ENCODE results near the gene PLXNC1. TPM values are rescaled to one million over a fixed set of nuclear protein-coding genes. Genes with fewer than 3 reads are reported as not detected.

PLXNC1 gene
- total RNA-seq, 8 experiments from 2014 or later, result 3.6 to 25.4 (median 13.8) TPM

- Histone ChIP-seq H3K4me1 (replicated peaks in 1 of 2) (no peaks in the 10 kb centered on the region), H3K27ac (no peak overlapping the region), H3K4me3 (no peak overlapping the region)
- ATAC-seq (replicated peaks in 6 of 8), result peak in 1 of 8 experiments; percentile 23
- 20 to 88% (median 83%) methylated on average over 1 to 2 of the region's 2 CpGs; no CpG with 5 or more reads in 3 of the 10 experiments for WGBS, 10 experiments
- in situ Hi-C loops (cut with MboI; ENCODE audit: low pct_unique_long_range_greater_than_20kb in 2 of 9, low sequenced_read_pairs in 9 of 9, unreplicated experiment in 9 of 9), result loop anchor here in 5 of 9 experiments (25.0 kb wide), 3 partner anchors 550 to 1125 kb away; partner anchors contain the start of gene SOCS2 (in 3 of the 5)
These were observed 36.3 kb upstream of the PLXNC1 start for GRCh38 chr12:94112121-94112520.

- 50 to 100% (median 91%) methylated on average over 1 to 4 of the region's 4 CpGs; no CpG with 5 or more reads in 1 of the 10 experiments for WGBS, 10 experiments
- no peaks in the 10 kb centered on the region for H3K4me1 ChIP-seq (replicated peaks in 1 of 2)
- in situ Hi-C loops (cut with MboI; ENCODE audit: low pct_unique_long_range_greater_than_20kb in 2 of 9, low sequenced_read_pairs in 9 of 9, unreplicated experiment in 9 of 9), result loop anchor here in 5 of 9 experiments (25.0 kb wide), 3 partner anchors 552 to 1127 kb away; partner anchors contain the start of gene SOCS2 (in 3 of the 5)
- no peak overlapping the region for H3K4me3 ChIP-seq
- ATAC-seq (replicated peaks in 6 of 8), result no peak
- H3K27ac ChIP-seq, result no peak overlapping the region
These were observed 34.2 kb upstream of the PLXNC1 start for GRCh38 chr12:94114166-94114565.

GRCh38 chr12:94116191-94116590 lies 32.2 kb upstream of the PLXNC1 start:
- Histone ChIP-seq H3K4me1 (replicated peaks in 1 of 2) (no peaks in the 10 kb centered on the region), H3K4me3 (no peak overlapping the region), H3K27ac (no peak overlapping the region)
- 60 to 100% (median 86%) methylated on average over 1 to 2 of the region's 2 CpGs for WGBS, 10 experiments
- in situ Hi-C loops (cut with MboI; ENCODE audit: low pct_unique_long_range_greater_than_20kb in 2 of 9, low sequenced_read_pairs in 9 of 9, unreplicated experiment in 9 of 9), result loop anchor here in 5 of 9 experiments (25.0 kb wide), 3 partner anchors 554 to 1129 kb away; partner anchors contain the start of gene SOCS2 (in 3 of the 5)
- no peak for ATAC-seq (replicated peaks in 6 of 8)

- no peak overlapping the region for H3K4me3 ChIP-seq
- no peak for ATAC-seq (replicated peaks in 6 of 8)
- WGBS, 10 experiments, result 0 to 60% (median 41%) methylated on average over 1 to 3 of the region's 3 CpGs; no CpG with 5 or more reads in 3 of the 10 experiments
- in situ Hi-C loops (cut with MboI; ENCODE audit: low pct_unique_long_range_greater_than_20kb in 2 of 9, low sequenced_read_pairs in 9 of 9, unreplicated experiment in 9 of 9), result loop anchor here in 5 of 9 experiments (25.0 kb wide), 3 partner anchors 560 to 1135 kb away; partner anchors contain the start of gene SOCS2 (in 3 of the 5)
- H3K4me1 ChIP-seq (replicated peaks in 1 of 2), result no peaks in the 10 kb centered on the region
- H3K27ac ChIP-seq, result no peak overlapping the region
These were observed 26.5 kb upstream of the PLXNC1 start for GRCh38 chr12:94121886-94122285.

GRCh38 chr12:94122591-94122990 lies 25.8 kb upstream of the PLXNC1 start:
- Histone ChIP-seq H3K4me3 (no peak overlapping the region), H3K4me1 (replicated peaks in 1 of 2) (no peaks in the 10 kb centered on the region), H3K27ac (no peak overlapping the region)
- no peak for ATAC-seq (replicated peaks in 6 of 8)
- in situ Hi-C loops (cut with MboI; ENCODE audit: low pct_unique_long_range_greater_than_20kb in 2 of 9, low sequenced_read_pairs in 9 of 9, unreplicated experiment in 9 of 9), result loop anchor here in 5 of 9 experiments (25.0 kb wide), 3 partner anchors 560 to 1135 kb away; partner anchors contain the start of gene SOCS2 (in 3 of the 5)
- 52 to 100% (median 80%) methylated on average over 2 to 3 of the region's 3 CpGs; no CpG with 5 or more reads in 2 of the 10 experiments for WGBS, 10 experiments

- Histone ChIP-seq H3K4me3 (no peak overlapping the region), H3K27ac (no peak overlapping the region), H3K4me1 (replicated peaks in 1 of 2) (no peaks in the 10 kb centered on the region)
- in situ Hi-C loops (cut with MboI; ENCODE audit: low pct_unique_long_range_greater_than_20kb in 2 of 9, low sequenced_read_pairs in 9 of 9, unreplicated experiment in 9 of 9), result loop anchor here in 5 of 9 experiments (25.0 kb wide), 3 partner anchors 561 to 1136 kb away; partner anchors contain the start of gene SOCS2 (in 3 of the 5)
- no peak for ATAC-seq (replicated peaks in 6 of 8)
- 65 to 100% (median 90%) methylated on average over 1 to 2 of the region's 2 CpGs; no CpG with 5 or more reads in 1 of the 10 experiments for WGBS, 10 experiments
These were observed 25.2 kb upstream of the PLXNC1 start for GRCh38 chr12:94123127-94123526.

- no peak overlapping the region for H3K4me3 ChIP-seq
- in situ Hi-C loops (cut with MboI; ENCODE audit: low pct_unique_long_range_greater_than_20kb in 2 of 9, low sequenced_read_pairs in 9 of 9, unreplicated experiment in 9 of 9), result loop anchor here in 3 of 9 experiments (25.0 kb wide), 1 partner anchor 411 kb away; no protein-coding TSS in a partner anchor
- WGBS, 10 experiments, result 86 to 100% (median 100%) methylated on average over 1 of the region's 1 CpG; no CpG with 5 or more reads in 5 of the 10 experiments
- H3K27ac ChIP-seq, result no peak overlapping the region
- no peaks in the 10 kb centered on the region for H3K4me1 ChIP-seq (replicated peaks in 1 of 2)
- no peak for ATAC-seq (replicated peaks in 6 of 8)
These were observed 22.3 kb upstream of the PLXNC1 start for GRCh38 chr12:94126067-94126466.

- 42 to 91% (median 78%) methylated on average over 3 to 10 of the region's 12 CpGs for WGBS, 10 experiments
- no peaks in the 10 kb centered on the region for H3K4me1 ChIP-seq (replicated peaks in 1 of 2)
- H3K4me3 ChIP-seq, result no peak overlapping the region
- no peak for ATAC-seq (replicated peaks in 6 of 8)
- H3K27ac ChIP-seq, result no peak overlapping the region
- in situ Hi-C loops (cut with MboI; ENCODE audit: low pct_unique_long_range_greater_than_20kb in 2 of 9, low sequenced_read_pairs in 9 of 9, unreplicated experiment in 9 of 9), result loop anchor here in 3 of 9 experiments (25.0 kb wide), 1 partner anchor 410 kb away; no protein-coding TSS in a partner anchor
These were observed 20.9 kb upstream of the PLXNC1 start for GRCh38 chr12:94127239-94128131.

- Histone ChIP-seq H3K4me1 (replicated peaks in 1 of 2) (no peaks in the 10 kb centered on the region), H3K4me3 (no peak overlapping the region), H3K27ac (no peak overlapping the region)
- 0 to 81% (median 57%) methylated on average over 1 to 4 of the region's 4 CpGs; no CpG with 5 or more reads in 3 of the 10 experiments for WGBS, 10 experiments
- no peak for ATAC-seq (replicated peaks in 6 of 8)
- in situ Hi-C loops (cut with MboI; ENCODE audit: low pct_unique_long_range_greater_than_20kb in 2 of 9, low sequenced_read_pairs in 9 of 9, unreplicated experiment in 9 of 9), result loop anchor here in 3 of 9 experiments (25.0 kb wide), 1 partner anchor 409 kb away; no protein-coding TSS in a partner anchor
These were observed 20.1 kb upstream of the PLXNC1 start for GRCh38 chr12:94128280-94128679.

GRCh38 chr12:94133964-94134795 lies 14.2 kb upstream of the PLXNC1 start:
- WGBS, 10 experiments, result 0 to 33% (median 25%) methylated on average over 1 to 6 of the region's 6 CpGs; no CpG with 5 or more reads in 1 of the 10 experiments
- in situ Hi-C loops (cut with MboI; ENCODE audit: low pct_unique_long_range_greater_than_20kb in 2 of 9, low sequenced_read_pairs in 9 of 9, unreplicated experiment in 9 of 9), result loop anchor here in 5 of 9 experiments (10.0 to 25.0 kb wide), 3 partner anchors 301 to 403 kb away; no protein-coding TSS in a partner anchor
- no peak overlapping the region for H3K27ac ChIP-seq
- peak; percentile 44 to 88 (median 60) for ATAC-seq (replicated peaks in 6 of 8)
- H3K4me1 ChIP-seq (replicated peaks in 1 of 2), result no peaks in the 10 kb centered on the region
- H3K4me3 ChIP-seq, result no peak overlapping the region

GRCh38 chr12:94135896-94136295 lies 12.5 kb upstream of the PLXNC1 start:
- H3K4me1 ChIP-seq (replicated peaks in 1 of 2), result no peaks in the 10 kb centered on the region
- no peak for ATAC-seq (replicated peaks in 6 of 8)
- no peak overlapping the region for H3K4me3 ChIP-seq
- WGBS, 10 experiments, result 80 to 100% (median 93%) methylated on average over 1 of the region's 1 CpG; no CpG with 5 or more reads in 6 of the 10 experiments
- in situ Hi-C loops (cut with MboI; ENCODE audit: low pct_unique_long_range_greater_than_20kb in 2 of 9, low sequenced_read_pairs in 9 of 9, unreplicated experiment in 9 of 9), result loop anchor here in 5 of 9 experiments (10.0 to 25.0 kb wide), 3 partner anchors 299 to 401 kb away; no protein-coding TSS in a partner anchor
- H3K27ac ChIP-seq, result no peak overlapping the region

- WGBS, 10 experiments, result 83 to 100% (median 100%) methylated on average over 1 to 3 of the region's 21 CpGs; no CpG with 5 or more reads in 5 of the 10 experiments
- in situ Hi-C loops (cut with MboI; ENCODE audit: low pct_unique_long_range_greater_than_20kb in 2 of 9, low sequenced_read_pairs in 9 of 9, unreplicated experiment in 9 of 9), result loop anchor here in 8 of 9 experiments (10.0 to 25.0 kb wide), 3 partner anchors 295 to 397 kb away; no protein-coding TSS in a partner anchor
- no peak overlapping the region for H3K4me3 ChIP-seq
- peaks cover 4% of the 10 kb centered on the region in 2 donors for H3K4me1 ChIP-seq (replicated peaks in 1 of 2)
- ATAC-seq (replicated peaks in 6 of 8), result no peak
- no peak overlapping the region for H3K27ac ChIP-seq
These were observed 8.6 kb upstream of the PLXNC1 start for GRCh38 chr12:94139816-94140215.
